ENCODE results near the gene SMAGP.

- TF ChIP-seq CTCF (optimal IDR thresholded peaks at IDR 0.05 in 1 of 3, IDR thresholded peaks at IDR 0.05 in 1 of 3, conservative IDR thresholded peaks at IDR 0.05 in 1 of 3; ENCODE audit: extremely low read depth in 1 of 3, insufficient read depth in 2 of 3, low read length in 3 of 3) (peak in 2 of 3 experiments; percentile 3 to 46), EZH2 (IDR thresholded peaks at IDR 0.05; ENCODE audit: low read length) (no peak)
These were observed 52.9 kb downstream of the SMAGP start for GRCh38 chr12:51217133-51217967.
